Activated naive CD4-positive, alpha-beta T cell treated with anti-CD3 and anti-CD28 coated beads, Interleukin-2, amount 50 U/mL, for 72 hours (primary cell): ENCODE data around the gene CAPN12. TPM values are rescaled to one million over a fixed set of nuclear protein-coding genes. Genes with fewer than 3 reads are reported as not detected.

Source experiments
- ATAC-seq, 2 donors: fragments of 150-1000 bp; cut with Tn5 transposase; 2 replicates each; pipeline ENCODE4 v1.10.0; 2021; ENCODE audit warnings: mild to moderate bottlenecking in 2 of 2, moderate library complexity in 2 of 2
- DNase-seq, 2 donors: peaks; one replicate each; pipeline ENCODE4 v3.0.0; 2021 to 2022; ENCODE audit warnings: low spot score in 2 of 2
- H3K27ac Mint-ChIP-seq, 2 donors: one replicate each; pipeline ENCODE4 v1.8.0; 2022; ENCODE audit warnings: mild to moderate bottlenecking in 2 of 2, mixed read lengths in 2 of 2
- H3K36me3 Mint-ChIP-seq, 2 donors: one replicate each; pipeline ENCODE4 v1.8.0; 2022; ENCODE audit warnings: mixed read lengths in 2 of 2
- H3K9me3 Mint-ChIP-seq, 2 donors: one replicate each; pipeline ENCODE4 v1.8.0; 2022; ENCODE audit warnings: mixed read lengths in 2 of 2
- total RNA-seq, 2 donors: library from RNA; stranded (reverse); gene quantifications; one replicate each; pipeline ENCODE4 v1.2.3, GENCODE V29; 2022

Gene CAPN12
- total RNA-seq, 2 donors from 2014 or later, result 1.6 to 9.0 TPM

GRCh38 chr19:38684862-38685665 is 59.2 kb downstream of the CAPN12 start:
- ATAC-seq (no peak), DNase-seq (no peak)
- peak overlapping the region; percentile 22 to 67 for H3K27ac Mint-ChIP-seq

GRCh38 chr19:38684078-38684861 is 60.0 kb downstream of the CAPN12 start:
- ATAC-seq (peak; percentile 25 to 60), DNase-seq (no peak)
- H3K9me3 Mint-ChIP-seq, result peaks cover 0 to 6% of the 10 kb centered on the region in 2 donors
- H3K27ac Mint-ChIP-seq, result peak overlapping the region; percentile 1 to 67
- peaks cover 4 to 11% of the 10 kb centered on the region in 2 donors for H3K36me3 Mint-ChIP-seq

More at GRCh38 chr19:38684862-38685665, 59.2 kb downstream of the CAPN12 start:
- peaks cover 0 to 6% of the 10 kb centered on the region in 2 donors for H3K9me3 Mint-ChIP-seq
- H3K36me3 Mint-ChIP-seq, result peaks cover 4 to 11% of the 10 kb centered on the region in 2 donors

- peak; percentile 15 to 66 for DNase-seq
- H3K36me3 Mint-ChIP-seq, result peaks cover 4 to 11% of the 10 kb centered on the region in 2 donors
- peak; percentile 57 to 78 for ATAC-seq
- peaks cover 0 to 6% of the 10 kb centered on the region in 2 donors for H3K9me3 Mint-ChIP-seq
- peak overlapping the region in 1 of 2 donors; percentile 67 for H3K27ac Mint-ChIP-seq
Observed at GRCh38 chr19:38683393-38684077, 60.7 kb downstream of the CAPN12 start.

GRCh38 chr19:38682872-38683392 is 61.3 kb downstream of the CAPN12 start:
- no peak for DNase-seq
- H3K9me3 Mint-ChIP-seq, result peaks cover 0 to 6% of the 10 kb centered on the region in 2 donors
- ATAC-seq, result no peak
- peak overlapping the region in 1 of 2 donors; percentile 67 for H3K27ac Mint-ChIP-seq
- H3K36me3 Mint-ChIP-seq, result peaks cover 4 to 11% of the 10 kb centered on the region in 2 donors

GRCh38 chr19:38682195-38682867 is 61.9 kb downstream of the CAPN12 start:
- Mint-ChIP-seq H3K36me3 (peaks cover 2 to 11% of the 10 kb centered on the region in 2 donors), H3K27ac (no peak overlapping the region), H3K9me3 (peaks cover 0 to 6% of the 10 kb centered on the region in 2 donors)
- no peak for DNase-seq
- ATAC-seq, result no peak

Other genes starting within 250 kb of the CAPN12 start
- 100 to 1,000 TPM; 225 to 247 TPM for gene MAP4K1, start 126.5 kb downstream of the CAPN12 start, total RNA-seq
- 100 to 1,000 TPM; 282 to 299 TPM for gene EIF3K, start 125.3 kb downstream of the CAPN12 start, total RNA-seq
- gene ACTN4, start 96.8 kb downstream of the CAPN12 start, total RNA-seq, result 100 to 1,000 TPM; 181 to 204 TPM
- gene LGALS7, start 29.0 kb upstream of the CAPN12 start, total RNA-seq, result not detected
- gene LGALS7B, start 44.7 kb upstream of the CAPN12 start, total RNA-seq, result not detected
- under 1 TPM; 0.59 to 0.66 TPM for gene LGALS4, start 68.5 kb upstream of the CAPN12 start, total RNA-seq
- 100 to 1,000 TPM; 129 to 170 TPM for gene ECH1, start 87.3 kb upstream of the CAPN12 start, total RNA-seq
- 100 to 1,000 TPM; 658 to 720 TPM for gene HNRNPL, start 105.5 kb upstream of the CAPN12 start, total RNA-seq
- gene RINL, start 133.8 kb upstream of the CAPN12 start, total RNA-seq, result 100 to 1,000 TPM; 105 to 137 TPM
- 10 to 100 TPM; 31.5 to 46.0 TPM for gene SIRT2, start 155.1 kb upstream of the CAPN12 start, total RNA-seq
- gene NFKBIB, start 155.5 kb upstream of the CAPN12 start, total RNA-seq, result 10 to 100 TPM; 41.9 to 71.9 TPM
- gene CCER2, start 167.7 kb upstream of the CAPN12 start, total RNA-seq, result 1 to 10 TPM in 1 of 2 donors, under 1 TPM in 1; 0.59 to 1.4 TPM
- 10 to 100 TPM; 35.9 to 59.1 TPM for gene SARS2, start 186.3 kb upstream of the CAPN12 start, total RNA-seq
- gene MRPS12, start 186.5 kb upstream of the CAPN12 start, total RNA-seq, result 10 to 100 TPM; 54.1 to 93.0 TPM
- gene FBXO17, start 231.3 kb upstream of the CAPN12 start, total RNA-seq, result under 1 TPM in 1 of 2 donors, not detected in 1; 0.10 TPM